H4 (cell line): Measurements from ENCODE around the gene MAP1LC3B. TPM values are rescaled to one million over a fixed set of nuclear protein-coding genes. Genes with fewer than 3 reads are reported as not detected.

ENCODE experiments used
- DNase-seq: peaks from one replicate; pipeline ENCODE4 v3.0.0-alpha.2; 2015; ENCODE audit warnings: low spot score
- total RNA-seq: library from RNA; depleted of rRNA; stranded (reverse); fragments of >200 nt; shearing (Covaris generic); gene quantifications from 2 replicates; pipeline ENCODE4 v1.2.3, GENCODE V29; 2014

The MAP1LC3B gene
- total RNA-seq, 1 experiment from 2014 or later, result 28.5 TPM

GRCh38 chr16:87409781-87410180 lies 17.6 kb downstream of the MAP1LC3B start:
- DNase-seq, result no peak

DNA sequence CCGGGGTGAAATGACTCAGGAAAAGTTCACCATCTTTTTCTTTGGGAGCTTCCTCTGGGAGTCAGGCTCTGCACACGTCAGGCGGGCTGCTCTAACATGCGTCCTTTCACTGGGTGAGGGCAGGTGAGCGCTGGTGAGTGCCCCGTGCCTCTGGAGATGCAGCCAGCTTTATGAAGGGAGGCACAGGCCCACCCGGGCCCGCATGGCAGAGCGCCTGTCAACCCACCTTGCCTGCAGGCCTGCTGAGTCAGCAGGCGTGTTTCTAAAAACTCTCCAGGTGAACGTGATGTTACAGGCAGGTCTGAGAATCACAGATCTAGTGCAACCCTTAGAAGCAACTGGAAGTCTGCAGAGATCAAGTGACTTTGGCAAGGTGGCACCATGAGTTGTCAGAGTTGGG lies 18.4 kb downstream of the MAP1LC3B start:
- no peak for DNase-seq

DNA sequence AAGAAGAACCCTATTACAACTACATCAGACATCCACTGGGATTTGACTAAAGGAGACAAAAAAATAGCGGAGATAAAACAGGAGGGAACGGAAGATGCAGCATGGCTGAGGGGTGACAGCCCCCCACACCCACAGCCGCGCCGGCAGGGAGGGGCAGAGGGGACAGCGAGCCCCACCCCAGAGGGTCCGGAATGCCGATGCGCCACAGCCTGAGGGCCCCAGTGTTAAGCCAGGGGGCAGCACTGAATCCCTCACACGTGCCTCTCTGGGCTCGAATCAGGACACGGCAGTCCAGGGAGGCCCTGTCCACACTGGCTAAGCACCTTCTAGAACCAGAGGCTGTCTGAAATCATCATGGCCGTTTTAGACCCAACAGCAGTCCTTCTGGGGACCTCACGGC lies 18.8 kb downstream of the MAP1LC3B start:
- no peak for DNase-seq

- DNase-seq, result no peak
Observed at GRCh38 chr16:87411375-87412271, 19.5 kb downstream of the MAP1LC3B start.

- no peak for DNase-seq
Observed at GRCh38 chr16:87412371-87412995, 20.3 kb downstream of the MAP1LC3B start.

GRCh38 chr16:87412996-87413421 lies 20.9 kb downstream of the MAP1LC3B start:
- DNase-seq, result no peak

DNA sequence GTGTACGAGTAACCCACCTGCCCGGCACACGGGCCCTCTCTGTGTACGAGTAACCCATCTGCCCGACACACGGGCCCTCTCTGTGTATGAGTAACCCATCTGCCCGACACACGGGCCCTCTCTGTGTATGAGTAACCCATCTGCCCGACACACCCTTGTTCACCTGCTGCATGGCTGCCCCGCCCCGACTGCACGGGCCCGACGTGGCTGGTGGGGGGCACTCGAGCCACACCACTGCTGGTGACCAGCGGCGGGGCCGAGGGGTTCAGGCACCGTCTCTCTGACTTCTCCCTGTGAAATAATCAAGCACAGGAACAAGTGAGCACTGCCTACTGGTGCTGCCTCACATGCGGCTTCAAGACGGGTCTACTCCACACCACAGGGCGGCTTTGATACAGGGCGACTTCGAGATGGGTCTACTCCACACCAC lies 22.1 kb downstream of the MAP1LC3B start:
- DNase-seq, result no peak

DNA sequence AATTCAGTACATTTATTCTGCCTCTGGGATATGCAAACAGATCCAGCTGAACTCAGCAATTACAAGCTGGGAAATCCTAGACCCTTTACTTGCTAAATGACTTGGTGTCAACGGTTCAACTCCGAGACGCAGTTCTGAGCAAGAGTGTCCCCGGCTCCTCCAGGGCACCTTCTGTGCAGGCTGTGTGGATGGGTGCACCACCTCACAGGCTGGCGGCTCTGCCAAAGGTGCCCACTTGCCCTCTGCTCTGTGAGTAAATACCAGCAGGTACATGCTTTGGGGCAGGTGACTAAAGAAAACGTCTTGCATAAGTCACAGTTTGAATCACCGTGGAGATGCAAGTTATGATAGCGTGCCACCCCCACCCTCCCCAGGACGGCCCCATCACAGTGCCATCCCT lies 23.3 kb downstream of the MAP1LC3B start:
- no peak for DNase-seq

DNA sequence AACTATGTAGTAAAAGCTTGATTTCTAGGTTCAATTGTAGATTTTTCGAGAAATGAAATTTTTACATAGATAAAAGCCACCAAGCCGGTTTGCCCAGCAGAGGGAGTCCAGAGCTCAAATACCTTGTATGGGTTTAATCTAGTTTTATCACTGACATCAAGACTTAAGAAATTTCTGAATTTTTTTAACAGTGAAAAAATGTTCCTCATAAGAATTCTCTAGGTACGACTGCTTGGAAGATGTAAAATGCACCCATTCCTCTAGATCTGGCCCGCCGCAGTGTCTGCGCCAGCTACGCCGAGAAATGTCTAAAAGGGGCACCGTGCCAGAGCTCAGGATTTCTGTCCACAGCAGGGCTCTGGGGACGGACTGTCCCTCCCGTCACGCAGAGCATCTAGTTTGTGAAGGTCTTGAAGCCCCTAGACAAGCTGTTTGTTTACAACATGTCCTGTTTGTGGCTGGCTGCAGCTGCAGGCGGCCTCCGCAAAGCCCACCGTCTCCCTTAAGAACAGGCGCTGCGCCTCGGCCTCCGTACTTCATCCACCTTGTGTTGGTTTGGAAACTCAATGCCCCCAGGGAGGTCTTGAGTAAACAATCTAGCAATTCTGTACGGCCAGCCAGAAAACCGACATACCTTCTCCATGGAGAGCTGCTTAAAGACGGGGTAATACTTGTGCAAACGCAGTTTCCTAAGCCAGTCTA lies 24.8 kb downstream of the MAP1LC3B start:
- DNase-seq, result peak; percentile 37

DNA sequence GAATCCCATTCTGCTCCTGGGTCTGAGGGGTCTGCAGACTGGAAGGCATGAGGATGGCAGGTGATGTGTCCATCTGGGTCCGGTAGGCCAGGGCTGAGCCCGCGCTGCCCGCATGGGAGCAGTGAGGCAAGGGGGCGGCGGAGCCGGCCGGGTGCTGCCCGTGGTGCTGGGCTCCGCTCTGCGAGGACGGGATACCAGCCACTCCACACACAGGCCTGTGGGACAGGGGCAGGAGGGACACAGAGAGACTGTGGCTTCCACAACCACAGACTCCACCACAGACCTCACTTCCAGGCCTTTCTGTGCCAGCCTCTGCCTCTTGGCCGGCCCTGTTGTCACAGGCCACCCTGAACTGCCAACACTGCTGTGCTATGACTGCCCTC lies 25.4 kb downstream of the MAP1LC3B start:
- no peak for DNase-seq

DNA sequence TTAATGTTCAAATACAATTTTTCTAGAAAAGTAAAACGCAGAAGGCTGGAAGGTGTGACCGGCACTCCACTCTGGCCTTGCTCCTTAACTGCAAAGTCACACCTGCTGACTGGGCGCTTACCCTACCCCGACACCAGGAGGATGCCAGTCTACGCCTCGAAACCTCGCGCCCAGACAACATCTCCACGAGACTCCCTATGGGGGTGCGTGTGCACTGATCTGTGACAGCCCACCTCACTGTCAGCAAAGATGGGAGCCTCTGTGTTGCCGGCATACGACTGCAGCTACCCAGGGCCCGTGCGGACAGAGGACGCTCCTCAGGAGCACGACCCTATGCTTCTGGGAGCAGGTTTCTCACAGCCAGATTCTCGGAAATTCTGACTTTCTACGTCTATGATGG lies 26.1 kb downstream of the MAP1LC3B start:
- no peak for DNase-seq

DNA sequence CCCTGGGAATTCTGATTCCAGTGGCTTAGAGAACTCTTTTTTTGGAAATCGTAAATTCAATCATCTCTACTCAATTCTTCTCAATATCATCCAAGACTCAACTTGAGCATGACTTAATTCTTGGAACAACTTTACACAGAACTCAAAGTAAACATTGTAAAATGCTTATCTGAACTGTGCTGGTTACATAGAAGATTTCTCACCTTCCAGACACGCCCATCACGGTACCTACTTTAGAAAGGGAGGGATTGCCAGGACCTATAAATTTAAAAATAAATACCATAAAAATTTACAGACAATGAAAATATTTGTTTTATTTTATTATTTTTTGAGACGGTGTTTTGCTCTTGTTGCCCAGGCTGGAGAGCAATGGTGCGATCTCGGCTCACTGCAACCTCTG lies 26.5 kb downstream of the MAP1LC3B start:
- no peak for DNase-seq

DNA sequence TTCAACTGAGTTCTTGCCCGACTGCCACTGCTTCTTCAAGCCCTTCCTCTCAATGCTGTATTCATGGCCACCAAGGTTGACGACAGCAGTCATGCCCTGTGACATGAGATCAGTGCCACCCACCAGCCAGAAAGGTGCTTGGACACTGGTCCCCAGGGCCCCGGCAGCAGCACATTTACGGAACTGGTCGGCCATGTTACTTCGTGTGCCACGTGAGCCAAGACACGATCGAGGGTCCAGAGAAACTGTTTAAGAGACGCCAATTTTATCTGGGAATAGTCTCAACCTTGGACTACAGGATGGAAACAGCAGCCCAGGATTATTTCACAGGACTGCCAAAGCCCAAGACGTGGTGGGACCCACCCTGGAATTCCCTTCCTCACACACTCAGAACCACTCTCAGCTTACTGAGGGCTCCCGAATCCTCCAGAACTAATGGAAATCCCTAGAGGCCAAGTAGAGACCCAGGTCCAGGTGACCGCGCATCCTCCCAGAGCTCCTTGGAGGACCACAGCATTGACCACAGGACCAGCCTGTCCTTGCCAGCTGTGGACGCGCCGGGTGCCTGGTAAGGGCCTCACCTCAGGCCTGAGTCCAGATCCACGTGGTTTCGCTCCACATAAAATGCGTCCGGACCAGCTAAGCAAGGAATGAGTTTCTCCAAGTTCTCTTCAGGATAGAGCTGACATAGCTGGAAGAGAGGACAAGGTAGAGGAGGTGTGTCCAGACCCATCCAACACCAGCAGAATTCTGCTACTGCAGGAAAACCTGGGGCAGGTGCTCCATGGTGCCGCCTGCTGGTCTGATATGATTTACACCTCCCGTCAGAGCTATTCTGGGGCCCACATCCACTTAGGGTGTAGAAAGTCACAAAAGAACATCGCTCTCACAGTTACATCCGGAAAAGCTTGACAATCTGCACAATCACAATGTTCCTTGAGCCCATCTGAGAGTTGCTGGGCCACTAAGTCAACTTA lies 28.2 kb downstream of the MAP1LC3B start:
- DNase-seq, result no peak

DNA sequence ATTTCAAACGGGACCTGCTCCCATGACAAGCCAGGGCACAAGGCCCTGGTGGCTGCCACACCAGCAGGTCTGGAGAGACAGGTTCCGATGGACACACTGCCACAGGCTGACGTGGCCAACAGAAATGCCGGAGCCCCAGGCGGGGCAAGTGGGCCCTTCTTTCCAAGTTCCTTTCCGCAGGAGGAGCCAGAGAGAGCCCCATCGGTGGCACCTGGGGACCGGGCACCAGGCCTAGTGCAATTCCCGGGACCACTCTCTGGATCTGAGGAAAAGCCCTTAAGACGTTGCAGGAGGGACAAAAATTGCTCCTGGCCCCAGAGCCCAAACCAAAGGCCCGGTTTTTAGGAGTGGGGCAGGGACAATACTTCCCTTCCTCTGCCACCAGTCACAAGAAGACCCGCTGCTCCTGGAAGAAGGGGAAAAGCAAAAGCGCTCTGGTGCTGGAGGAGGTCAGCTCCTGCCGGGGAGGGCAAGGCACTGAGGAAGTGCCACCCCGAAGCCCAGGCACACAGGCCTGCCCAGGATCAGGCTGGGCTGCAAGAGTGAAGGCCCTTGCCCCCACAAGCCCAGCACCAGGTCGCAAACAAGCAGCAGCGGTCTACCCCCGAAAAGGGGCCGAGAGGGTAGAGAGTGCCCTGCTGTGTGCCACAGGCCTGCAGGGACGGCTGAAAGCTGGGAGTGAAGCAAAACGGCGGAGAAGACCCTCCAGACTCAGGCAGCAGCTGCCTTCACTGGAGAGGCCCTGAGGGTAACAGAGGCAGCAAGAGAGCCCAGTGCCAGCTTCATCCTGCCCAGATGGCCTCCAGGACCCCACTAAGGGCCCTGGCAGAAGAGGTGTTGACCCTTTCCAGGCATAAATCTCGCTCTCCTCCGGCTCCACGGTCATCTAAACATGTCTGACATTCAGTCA lies 29.1 kb downstream of the MAP1LC3B start:
- DNase-seq, result no peak

GRCh38 chr16:87422106-87422505 lies 30.0 kb downstream of the MAP1LC3B start:
- no peak for DNase-seq

GRCh38 chr16:87423429-87423828 lies 31.3 kb downstream of the MAP1LC3B start:
- DNase-seq, result no peak

- no peak for DNase-seq
Observed at GRCh38 chr16:87424266-87424665, 32.1 kb downstream of the MAP1LC3B start.

GRCh38 chr16:87425941-87426340 lies 33.8 kb downstream of the MAP1LC3B start:
- no peak for DNase-seq

DNA sequence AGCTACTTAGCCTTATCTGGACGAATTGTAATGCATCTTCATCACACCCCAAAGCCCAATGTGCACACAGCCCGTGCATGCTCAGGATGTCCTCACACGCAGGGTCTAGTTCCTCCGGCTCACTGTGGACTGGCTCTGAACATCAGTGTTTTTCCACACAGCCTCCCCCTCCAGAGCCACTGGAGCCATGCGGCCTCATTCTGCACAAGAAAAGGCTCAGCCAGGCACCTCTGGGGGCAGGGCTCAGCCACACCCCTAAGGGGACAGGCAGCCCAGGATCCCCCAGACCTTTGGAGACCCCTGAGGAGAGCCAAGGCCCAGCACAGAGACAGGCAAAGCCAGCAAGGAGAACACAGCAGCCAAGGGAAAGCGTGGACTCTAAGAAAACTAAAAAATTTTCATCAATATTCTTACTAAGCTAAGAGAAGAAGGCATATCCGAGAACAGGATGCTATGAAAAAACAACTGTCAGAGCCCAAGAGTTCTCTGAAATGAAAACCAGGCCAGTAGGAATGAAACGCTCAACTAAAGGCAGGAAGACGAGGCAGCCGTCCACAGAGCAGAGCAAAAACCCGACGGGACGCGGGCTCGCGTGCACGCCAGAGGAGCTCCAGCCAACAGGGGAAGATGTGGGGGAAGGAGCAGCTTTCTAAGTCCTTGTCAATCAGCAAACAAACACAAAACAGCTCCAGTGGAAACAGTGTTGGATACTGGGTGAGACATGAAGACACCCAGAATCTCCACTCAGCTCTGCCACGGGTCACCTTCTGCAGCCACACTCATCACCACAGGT lies 34.5 kb downstream of the MAP1LC3B start:
- no peak for DNase-seq

DNA sequence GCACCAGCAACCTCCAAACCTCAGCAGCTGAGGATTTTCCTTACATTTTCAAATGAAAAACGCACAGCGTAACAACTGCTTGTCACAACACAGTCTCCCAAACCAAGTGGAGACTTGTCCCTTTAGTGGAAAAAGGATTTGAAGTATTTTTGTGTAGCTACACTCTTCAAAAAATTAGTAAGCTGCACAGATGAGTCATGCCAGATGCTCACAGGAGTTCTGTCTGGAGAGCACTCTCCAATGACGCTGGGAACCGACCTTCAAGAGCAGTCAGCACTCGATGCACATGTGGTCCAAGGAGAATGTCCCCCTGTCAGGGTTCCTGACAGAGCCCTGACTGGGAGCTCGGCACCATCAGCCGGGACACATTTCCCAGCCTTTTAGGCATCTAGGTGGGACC lies 39.8 kb downstream of the MAP1LC3B start:
- no peak for DNase-seq
